ENCODE measurements around the gene ATP11A.

Gene ATP11A

DNA sequence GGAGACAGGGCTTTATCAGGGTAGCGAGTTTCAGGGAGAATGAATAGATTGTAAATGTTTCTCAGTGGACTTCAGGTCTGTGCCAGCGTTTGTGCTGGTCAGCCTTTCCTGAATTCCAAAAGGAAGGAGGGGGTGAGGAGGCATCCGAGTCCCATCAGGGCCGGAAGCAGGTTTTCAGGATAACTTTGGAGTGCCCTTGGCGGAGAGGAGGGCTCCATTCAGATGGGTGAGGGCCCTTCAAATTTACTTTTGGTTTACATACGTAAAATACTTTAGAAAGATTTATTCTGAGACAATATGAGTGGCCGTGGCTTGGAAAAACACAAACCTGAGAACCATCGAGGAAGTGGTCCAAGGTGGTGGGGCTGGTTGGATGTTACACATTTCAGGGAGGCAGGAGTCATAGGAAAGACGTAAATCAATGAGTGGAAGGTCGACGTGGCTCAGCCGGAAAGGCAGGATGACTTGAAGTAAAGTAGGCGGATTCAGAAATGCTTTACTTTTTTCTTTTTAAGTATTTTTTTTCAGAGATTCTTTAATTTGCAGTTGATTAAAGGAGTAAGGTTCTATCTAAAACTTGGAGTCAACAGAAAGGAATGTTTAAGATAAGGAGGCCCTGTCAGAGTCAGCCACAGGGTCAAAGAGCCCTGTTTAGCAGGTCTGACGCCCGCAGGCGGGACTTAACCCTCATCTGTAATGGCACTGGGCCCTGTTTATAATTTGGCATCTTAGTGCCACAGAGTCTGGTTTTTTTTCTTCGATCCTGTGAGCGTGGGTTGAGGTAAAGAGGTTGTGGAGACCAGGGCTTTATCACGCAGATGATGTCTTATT lies 32.8 kb downstream of the ATP11A start:
- in situ Hi-C loops (cut with MboI; ENCODE audit: low sequenced_read_pairs): no loop called here

DNA sequence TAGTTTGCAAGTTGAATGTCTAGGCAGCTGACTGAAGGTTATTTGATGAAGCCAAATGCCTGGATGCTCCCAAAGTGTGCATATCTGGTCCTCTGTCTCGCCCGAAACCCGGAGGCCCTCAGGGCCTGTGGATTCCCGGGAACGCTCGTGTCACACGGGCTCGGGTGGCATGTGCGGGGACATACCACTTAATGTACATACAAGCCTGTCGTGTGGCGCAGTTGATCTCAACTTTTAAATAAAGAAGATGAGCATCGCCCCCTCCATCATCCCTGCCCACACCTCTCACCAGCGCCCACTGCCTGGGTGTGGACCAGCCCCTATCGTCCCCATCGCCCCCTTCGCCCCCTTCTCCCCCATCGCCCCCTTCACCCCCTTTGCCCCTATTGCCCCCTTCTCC lies 33.9 kb downstream of the ATP11A start:
- in situ Hi-C loops (cut with MboI; ENCODE audit: low sequenced_read_pairs): no loop called here

DNA sequence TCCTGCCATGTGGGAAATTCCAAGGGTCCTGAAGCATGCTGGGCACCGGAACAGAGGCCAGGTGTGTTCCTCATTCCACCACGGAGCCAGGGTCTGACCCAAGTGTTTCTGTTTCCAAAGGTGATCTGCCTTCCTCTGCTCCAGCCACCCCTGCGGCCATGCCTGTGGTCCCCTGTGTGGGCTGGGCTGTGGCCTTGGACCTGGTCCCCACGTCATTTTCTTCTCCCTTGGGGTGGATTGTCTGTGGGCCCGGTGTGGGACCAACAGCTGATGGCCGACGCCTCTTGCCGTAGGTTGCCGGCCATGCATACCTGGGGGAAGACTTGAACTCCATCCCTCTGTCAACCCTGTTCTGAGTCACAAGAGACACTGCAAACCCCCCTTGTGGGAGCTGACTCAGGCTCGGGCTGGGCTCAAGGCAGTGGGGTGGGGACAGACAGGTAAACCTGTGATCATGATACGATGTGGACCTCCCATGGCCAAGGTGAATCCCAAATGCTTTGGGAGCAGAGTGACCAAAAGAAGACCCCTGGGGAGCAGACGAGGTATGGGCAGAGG lies 35.0 kb downstream of the ATP11A start:
- in situ Hi-C loops (cut with MboI; ENCODE audit: low sequenced_read_pairs): no loop called here

DNA sequence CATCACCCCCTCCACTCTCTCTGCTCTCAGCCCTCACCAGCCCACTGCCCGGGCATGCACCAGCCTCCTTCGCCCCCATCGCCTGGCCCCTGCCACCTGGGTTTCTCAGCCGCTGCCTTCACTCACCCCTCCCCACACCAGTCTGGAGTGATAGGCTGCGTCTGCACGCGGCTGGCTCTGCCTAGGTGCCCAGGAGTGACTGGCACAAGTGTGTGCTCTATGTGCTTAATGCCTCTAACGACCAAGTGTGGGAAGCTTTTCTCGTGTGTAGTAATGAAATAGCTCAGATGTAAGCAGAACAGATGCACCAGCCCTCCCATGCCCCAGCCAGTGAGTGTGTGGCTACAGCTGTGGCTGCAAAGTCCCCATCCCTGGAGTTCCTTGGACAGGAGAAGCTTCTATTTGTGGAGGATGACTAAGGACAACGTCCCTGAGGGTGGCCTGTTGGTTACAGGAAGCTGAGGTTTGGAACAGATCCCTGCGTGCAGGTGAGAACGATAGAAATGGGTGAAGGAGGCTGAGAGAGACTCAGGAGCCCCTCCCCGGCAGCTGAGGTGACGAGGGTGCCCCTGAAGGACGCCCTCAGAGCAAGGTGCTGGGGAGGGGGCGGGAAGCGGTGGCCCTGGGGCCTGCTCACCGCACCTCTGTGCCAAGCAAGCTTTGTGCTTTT lies 35.6 kb downstream of the ATP11A start:
- in situ Hi-C loops (cut with MboI; ENCODE audit: low sequenced_read_pairs): no loop called here

DNA sequence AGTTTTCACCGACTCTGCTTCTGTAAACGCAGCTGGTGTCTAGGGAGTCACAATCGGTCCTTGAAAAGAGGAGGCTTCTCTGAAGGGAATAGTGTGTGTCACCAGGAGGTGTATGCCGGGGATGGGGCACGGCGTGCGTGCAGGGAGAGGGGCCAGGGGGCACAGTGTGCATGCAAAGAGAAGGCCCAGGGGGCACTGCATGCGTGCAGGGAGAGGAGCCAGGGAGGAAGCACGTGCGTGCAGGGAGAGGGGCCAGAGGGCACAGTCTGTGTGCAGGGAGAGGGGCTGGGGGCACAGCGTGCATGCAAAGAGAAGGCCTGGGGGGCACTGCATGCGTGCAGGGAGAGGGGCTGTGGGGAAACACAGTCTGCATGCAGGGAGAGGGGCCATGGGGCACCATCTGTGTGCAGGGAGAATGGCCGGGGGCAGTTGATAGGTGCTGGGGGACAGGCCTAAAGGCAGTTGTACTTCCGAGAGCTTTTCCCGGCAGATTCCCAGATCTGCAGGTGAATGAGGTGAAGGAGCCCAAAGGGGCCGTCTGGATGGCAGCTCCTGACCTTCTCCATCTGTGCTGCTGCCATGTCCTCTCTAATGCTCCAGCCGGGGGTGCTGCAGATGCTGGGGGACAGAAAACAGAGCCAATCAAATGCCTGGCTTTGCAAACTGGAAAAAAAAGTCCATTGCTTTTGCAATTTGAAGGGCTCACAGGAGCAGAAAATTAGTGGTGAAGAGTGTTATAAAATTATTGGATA lies 36.4 kb downstream of the ATP11A start:
- in situ Hi-C loops (cut with MboI; ENCODE audit: low sequenced_read_pairs): no loop called here

DNA sequence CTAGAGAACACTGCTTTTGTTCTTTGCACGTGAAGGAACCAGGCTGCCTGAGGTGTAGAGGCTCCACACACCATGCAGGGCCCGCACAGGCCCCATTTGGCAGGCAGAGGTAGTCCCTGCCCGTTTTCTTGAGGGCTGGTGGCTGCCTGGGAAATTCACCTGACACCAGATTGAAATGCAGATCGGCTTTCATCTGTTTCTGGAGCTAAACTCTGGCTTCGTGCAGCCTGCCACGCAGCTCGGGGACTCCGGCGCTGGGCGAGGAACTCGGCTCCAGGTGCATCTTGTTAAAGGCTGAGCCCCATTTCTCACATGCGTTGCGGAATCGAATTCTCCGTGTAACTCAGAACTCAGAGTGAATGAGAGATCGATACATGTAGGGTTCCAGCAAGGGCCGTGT lies 37.7 kb downstream of the ATP11A start:
- in situ Hi-C loops (cut with MboI; ENCODE audit: low sequenced_read_pairs): no loop called here

DNA sequence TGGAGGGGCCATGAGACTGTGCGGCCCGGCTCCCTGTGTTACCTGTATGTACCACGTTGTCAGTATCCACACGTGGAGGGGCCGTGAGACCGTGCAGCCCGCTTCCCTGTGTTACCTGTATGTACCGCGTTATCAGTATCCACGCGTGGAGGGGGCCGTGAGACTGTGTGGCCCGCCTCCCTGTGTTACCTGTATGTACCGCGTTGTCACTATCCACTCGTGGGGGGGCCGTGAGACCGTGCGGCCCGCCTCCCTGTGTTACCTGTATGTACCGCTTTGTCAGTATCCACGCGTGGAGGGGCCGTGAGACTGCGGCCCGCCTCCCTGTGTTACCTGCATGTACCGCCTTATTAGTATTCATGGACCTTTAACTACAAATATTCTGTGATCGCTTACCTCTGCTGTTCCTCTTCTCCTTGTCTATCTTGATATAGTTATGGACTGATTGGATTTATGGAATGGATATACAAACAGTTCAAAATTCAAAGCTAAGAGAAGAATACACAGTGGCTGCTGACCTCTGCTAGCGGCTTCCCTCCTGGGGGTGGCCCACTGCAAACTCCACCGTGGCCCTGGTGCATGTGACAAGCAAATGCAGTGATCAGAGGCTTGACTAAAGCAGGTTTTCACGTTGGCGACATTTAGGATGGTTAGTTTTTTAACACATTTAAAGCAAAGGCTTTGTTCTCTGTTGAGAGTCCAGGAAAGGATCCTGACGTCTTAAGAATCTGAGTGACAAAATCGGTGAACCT lies 38.7 kb downstream of the ATP11A start:
- in situ Hi-C loops (cut with MboI; ENCODE audit: low sequenced_read_pairs): no loop called here

DNA sequence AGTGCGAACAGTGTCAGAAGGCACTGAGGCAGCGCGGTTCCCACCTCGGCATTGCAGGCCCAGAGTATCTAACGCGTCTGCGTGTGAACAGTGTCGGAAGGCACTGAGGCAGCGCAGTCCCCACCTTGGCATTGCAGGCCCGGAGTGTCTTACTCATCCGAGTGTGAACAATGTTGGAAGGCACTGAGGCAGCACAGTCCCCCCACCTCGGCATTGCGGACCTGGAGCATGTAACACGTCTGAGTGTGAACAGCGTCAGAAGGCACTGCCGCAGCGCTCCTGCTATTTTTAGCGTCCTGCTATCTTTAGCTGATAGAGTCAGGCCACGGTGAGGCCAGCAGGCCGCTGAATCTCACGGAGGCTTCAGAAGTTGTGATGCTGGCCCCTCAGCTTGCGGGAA lies 39.6 kb downstream of the ATP11A start:
- in situ Hi-C loops (cut with MboI; ENCODE audit: low sequenced_read_pairs): no loop called here

DNA sequence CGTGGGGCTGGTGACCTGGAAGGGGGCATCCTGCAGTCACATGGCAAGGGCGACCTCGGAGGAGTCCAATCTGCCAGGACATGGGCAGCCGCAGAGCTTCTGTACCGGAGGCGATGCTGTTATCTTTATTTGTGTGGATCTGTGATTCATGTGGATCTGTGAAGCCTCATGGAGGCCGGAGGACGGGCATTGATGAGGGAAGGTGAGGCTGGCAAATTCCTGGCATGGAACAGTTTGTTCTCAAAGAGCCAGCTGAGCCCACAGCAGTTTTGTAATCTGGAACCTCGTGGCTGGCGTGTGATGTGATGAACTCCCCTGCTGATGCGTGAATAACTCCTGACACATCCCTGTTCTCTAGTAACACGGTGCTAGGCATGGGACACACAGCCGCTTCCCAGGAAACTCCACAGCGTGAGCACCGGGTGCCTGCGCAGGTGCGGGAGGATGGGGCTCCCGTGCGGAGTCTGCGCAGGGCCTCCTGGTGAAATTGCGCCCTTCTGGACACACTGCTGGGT lies 40.4 kb downstream of the ATP11A start:
- in situ Hi-C loops (cut with MboI; ENCODE audit: low sequenced_read_pairs): no loop called here

DNA sequence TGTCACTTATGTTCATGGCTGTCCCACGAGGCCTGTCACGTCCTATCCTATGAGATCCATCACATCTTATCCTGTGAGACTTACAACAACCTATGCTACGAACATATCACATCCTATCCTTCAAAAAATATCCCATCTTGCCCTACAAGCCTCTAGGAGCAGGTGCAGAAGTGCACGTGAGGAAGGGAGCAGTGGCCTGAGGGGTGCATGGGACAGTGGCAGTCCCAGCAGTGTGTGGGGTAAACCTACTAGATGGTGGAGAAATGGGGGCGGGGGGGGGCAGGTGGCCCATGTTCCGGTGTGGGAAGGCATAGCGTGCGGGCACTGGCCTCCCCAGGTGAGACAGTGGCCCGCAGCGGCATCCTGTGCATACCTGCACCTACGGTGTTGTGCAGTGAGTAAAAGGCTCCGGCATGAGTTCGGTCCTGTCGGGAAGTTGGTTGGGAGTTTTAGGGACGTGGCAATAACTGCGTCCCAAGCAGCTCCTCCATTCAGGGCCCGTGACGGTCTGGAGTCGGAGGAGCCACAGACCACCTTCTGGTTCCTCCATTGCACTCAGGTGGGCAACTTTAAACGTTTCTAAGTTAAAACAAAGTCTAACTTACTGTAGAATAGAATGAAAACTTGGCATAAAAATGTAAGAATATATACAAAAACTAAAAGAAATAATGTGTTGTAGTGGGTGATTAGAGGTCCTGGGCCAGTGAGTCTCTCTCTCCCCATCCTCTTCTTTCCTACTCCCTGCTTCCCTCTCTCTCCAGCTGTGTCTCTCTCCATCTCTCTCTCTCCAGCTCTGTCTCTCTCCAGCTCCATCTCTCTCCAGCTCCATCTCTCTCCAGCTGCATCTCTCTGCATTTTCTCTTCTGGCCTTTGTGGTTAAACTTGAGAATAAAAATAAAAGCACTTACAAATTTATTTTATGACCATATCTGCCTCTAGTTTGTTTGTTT lies 42.1 kb downstream of the ATP11A start:
- in situ Hi-C loops (cut with MboI; ENCODE audit: low sequenced_read_pairs): no loop called here

DNA sequence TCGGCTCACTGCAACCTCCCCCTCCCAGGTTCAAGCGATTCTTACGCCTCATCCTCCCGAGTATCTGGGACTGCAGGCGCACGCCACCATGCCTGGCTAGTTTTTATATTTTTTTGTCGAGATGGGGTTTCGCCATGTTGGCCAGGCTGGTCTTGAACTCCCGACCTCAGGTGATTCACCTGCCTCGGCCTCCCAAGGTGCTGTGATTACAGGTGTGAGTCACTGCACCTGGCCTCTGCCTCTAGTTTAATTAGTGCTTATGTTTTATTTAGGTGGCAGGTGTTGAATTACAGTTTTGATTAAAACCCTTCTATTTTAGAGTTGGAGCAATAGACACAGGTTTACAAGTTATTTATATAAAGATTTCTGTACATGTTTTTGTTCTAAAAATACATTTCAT lies 42.8 kb downstream of the ATP11A start:
- in situ Hi-C loops (cut with MboI; ENCODE audit: low sequenced_read_pairs): no loop called here

DNA sequence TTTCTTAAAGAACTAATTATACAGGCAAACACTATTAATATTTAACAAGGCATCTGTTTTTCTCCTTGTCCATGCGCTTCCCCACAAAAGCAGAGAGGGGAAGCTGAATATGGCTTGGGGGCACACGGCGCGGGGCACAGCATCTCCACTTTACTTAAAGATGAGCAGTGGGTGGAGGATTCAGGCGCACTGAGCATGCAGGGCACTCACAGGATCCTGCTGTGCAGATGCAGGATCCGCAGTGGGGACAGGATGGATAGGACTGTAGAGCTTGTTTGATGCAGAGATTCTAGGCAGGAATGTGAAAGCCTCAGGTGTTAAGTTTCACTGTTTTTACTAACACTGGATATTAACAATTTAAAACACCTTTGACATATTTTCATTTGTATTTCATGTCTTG lies 43.3 kb downstream of the ATP11A start:
- in situ Hi-C loops (cut with MboI; ENCODE audit: low sequenced_read_pairs): no loop called here

DNA sequence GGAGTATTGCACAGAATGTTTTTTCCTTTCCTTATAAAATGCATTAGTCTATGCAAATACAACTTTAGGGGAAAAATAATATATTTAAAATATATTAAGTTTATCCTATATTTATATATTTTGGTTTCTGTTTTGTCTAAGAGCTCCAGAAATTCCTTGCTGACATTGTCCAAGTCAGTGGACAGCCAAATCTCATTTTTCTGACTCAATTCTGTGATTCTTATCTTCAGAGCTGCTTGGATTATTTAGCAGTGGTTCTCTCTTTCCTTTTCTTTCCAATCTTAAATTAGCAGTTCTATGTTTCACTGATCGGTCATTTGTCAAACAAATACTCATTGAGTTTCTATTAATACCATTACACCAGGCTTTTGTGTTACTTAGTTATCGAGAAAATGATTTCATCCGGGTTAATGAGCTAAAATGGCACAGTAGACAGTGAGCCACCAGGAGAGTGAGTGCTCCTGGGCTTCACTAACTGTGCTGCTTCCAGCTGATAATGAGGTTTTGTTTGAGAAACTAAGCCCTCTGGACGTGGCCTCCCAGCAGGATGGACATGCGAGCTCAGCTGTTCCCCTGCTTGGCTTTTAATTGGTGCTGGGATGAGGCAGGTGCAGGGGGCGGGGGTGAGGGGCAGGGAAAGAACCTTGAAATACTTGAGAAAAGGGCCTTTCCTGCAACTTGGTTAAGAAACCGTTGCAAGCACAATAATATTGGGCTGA lies 44.0 kb downstream of the ATP11A start:
- in situ Hi-C loops (cut with MboI; ENCODE audit: low sequenced_read_pairs): no loop called here

DNA sequence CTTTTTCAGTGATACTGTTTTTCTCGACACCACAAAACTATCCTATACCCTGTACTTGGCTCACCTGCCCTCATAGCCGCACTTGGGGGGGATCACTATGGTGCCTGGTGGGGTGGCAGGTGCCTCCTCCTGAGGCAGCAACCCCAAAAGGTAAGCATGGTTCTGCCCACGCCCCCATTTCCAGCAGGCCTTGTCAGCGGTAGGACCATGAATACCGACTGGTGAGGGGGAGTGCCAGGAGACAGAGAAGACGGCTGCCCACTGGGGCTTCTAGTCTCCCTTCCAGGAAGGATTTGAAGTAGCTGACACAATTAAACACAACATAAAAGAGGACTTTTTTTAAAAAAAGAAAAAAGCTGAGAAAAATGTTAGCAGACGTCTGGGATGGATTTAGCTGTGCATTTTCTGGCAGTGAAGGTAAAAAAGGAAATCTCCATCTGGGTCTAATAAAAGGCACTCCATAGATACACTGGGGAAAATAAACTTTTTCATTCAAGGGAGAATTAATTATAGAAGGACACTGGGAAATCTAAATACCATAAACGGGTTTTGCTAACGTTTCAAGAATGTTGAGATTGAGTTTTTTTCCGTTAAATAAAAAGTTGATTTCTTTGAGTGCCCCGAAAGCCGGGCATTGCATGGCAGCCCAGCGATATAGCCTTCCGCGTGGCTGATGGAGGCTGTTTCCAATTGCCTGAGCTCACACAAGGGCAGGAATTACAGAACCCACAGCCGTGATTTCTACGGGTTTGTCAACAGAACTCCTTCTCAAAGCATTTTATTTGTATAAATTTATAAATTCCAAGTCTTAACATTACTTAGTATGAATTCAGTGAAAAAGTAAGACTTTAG lies 45.1 kb downstream of the ATP11A start:
- in situ Hi-C loops (cut with MboI; ENCODE audit: low sequenced_read_pairs): no loop called here

DNA sequence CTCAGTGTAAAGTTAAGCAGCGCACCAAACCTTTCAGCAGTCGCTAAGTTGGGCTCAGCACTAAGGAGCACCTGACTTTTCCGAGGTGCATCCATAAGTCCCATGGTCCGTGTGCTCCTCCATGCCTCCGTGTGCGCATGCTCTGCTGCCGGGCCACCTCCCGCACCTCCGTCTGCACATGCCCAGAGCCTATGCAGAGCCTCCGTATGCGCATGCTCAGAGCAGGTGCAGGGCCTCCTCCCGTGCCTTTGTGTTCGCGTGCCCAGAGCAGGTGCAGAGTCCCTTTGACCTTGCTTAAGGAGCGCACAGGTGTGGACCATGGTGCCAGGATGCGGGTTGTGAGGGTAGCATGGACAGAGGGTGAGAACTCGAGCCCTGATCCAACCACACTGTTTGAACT lies 46.0 kb downstream of the ATP11A start:
- in situ Hi-C loops (cut with MboI; ENCODE audit: low sequenced_read_pairs): no loop called here

DNA sequence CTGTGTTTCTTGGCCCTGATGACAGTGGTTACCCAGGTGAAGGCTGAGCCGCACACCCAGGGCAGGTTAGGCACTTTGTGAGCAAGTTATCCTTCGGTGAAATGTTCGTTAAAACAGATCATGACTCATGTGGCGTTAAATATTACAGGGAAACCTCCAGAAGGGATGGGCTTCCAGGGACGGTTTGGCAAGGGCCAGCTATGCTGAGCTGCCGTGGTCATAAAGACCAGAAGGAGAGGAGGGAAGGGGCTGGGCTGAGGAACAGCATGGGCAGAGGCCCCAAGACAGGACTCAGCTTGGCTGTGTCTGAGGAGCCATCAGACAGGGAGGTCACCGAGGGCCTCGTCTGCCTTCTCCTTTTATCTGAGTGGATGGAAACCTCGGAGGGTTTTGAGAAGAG lies 47.5 kb downstream of the ATP11A start:
- in situ Hi-C loops (cut with MboI; ENCODE audit: low sequenced_read_pairs): no loop called here

DNA sequence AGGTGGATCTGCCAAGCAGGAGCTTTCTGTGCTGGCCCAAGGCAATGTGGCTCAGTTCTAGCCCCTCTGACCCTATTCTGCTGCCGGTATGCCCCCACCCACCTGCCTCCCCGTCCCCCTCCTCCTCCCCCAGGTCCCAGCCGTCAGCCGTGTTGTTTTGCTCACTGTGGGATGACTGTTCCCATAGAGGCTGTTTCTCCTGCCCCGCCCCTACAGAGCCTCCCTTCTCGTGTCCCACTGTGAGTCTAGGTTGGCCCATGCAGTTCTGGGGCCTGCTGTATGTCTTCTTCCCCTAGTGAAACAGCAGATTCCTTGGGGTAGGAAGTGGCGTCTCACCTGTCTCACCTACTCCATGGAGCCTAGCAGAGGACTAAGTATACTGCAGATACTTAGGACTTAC lies 48.8 kb downstream of the ATP11A start:
- in situ Hi-C loops (cut with MboI; ENCODE audit: low sequenced_read_pairs): no loop called here

Measured in HL-60/S4 treated with retinoic acid at 250 ng/mL for 4 days and 3 days (cell line).